HL-60 (cell line): Measurements from ENCODE around the gene SLC12A1.

ENCODE experiments used
- DNase-seq, 2 experiments: peaks; one replicate each; pipeline ENCODE4 v3.0.0-alpha.2; 2010 to 2020; ENCODE audit warnings: low read depth in 1 of 2, low spot score in 1 of 2
- H3K27ac ChIP-seq: fragments of 250-450 bp; sonication (Bioruptor Pico); replicated peaks from 2 replicates; pipeline ENCODE4 v1.5.1; 2020; ENCODE audit warnings: mild to moderate bottlenecking, moderate library complexity
- H3K27me3 ChIP-seq: fragments of 250-450 bp; sonication (Bioruptor Pico); 2 replicates; pipeline ENCODE4 v1.5.1; 2021; ENCODE audit warnings: mild to moderate bottlenecking, moderate library complexity; ENCODE audit not compliant: insufficient read depth, poor library complexity, severe bottlenecking
- H3K4me3 ChIP-seq: replicated peaks from 2 replicates; pipeline ENCODE4 v1.5.1; 2011; ENCODE audit warnings: mild to moderate bottlenecking, control low read depth, low read length; ENCODE audit not compliant: insufficient read depth
- GABPA ChIP-seq: IDR thresholded peaks from 2 replicates; pipeline ENCODE4 v1.6.1; 2012; ENCODE audit warnings: low read depth
- POLR2AphosphoS5 ChIP-seq: IDR thresholded peaks from 2 replicates; pipeline ENCODE4 v1.6.1; 2012; ENCODE audit warnings: low read depth
- SPI1 ChIP-seq: IDR thresholded peaks from 2 replicates; pipeline ENCODE4 v1.6.1; 2012; ENCODE audit warnings: low read depth, mild to moderate bottlenecking, borderline replicate concordance
- TF ChIP-seq, protein P1 (sequence below): IDR thresholded peaks from one replicate; pipeline ENCODE4 v1.5.1; 2011; ENCODE audit warnings: low read length, control low read depth, inconsistent platforms; ENCODE audit not compliant: insufficient read depth
- TF ChIP-seq, protein P2 (sequence below): IDR thresholded peaks from 2 replicates; pipeline ENCODE4 v1.6.1; 2012; ENCODE audit warnings: low read depth; ENCODE audit not compliant: insufficient replicate concordance

The SLC12A1 gene

DNA sequence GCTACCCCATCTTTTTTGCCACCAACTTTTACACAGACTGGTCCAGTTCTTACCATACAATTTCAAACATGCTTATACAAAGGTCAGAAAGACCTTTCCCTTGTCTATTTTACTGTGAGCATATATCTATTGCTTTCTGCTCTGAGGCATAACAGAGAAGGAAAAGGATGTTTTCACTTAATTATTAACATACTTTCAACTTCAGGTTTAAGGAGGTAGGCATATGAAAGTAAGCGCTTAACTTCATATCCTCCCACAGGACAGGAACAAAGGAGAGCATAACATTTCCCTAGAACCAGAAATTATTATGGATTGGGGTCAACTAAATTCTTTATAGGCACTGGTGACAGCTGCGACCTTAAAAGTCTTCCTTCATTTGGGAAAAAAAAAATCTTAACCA is 29.1 kb upstream of the SLC12A1 start:
- H3K27ac ChIP-seq: no peak overlapping the region
- no peak for TF ChIP-seq POLR2AphosphoS5
- TF ChIP-seq, protein P1, sequence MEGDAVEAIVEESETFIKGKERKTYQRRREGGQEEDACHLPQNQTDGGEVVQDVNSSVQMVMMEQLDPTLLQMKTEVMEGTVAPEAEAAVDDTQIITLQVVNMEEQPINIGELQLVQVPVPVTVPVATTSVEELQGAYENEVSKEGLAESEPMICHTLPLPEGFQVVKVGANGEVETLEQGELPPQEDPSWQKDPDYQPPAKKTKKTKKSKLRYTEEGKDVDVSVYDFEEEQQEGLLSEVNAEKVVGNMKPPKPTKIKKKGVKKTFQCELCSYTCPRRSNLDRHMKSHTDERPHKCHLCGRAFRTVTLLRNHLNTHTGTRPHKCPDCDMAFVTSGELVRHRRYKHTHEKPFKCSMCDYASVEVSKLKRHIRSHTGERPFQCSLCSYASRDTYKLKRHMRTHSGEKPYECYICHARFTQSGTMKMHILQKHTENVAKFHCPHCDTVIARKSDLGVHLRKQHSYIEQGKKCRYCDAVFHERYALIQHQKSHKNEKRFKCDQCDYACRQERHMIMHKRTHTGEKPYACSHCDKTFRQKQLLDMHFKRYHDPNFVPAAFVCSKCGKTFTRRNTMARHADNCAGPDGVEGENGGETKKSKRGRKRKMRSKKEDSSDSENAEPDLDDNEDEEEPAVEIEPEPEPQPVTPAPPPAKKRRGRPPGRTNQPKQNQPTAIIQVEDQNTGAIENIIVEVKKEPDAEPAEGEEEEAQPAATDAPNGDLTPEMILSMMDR: no peak
- TF ChIP-seq, protein P2, sequence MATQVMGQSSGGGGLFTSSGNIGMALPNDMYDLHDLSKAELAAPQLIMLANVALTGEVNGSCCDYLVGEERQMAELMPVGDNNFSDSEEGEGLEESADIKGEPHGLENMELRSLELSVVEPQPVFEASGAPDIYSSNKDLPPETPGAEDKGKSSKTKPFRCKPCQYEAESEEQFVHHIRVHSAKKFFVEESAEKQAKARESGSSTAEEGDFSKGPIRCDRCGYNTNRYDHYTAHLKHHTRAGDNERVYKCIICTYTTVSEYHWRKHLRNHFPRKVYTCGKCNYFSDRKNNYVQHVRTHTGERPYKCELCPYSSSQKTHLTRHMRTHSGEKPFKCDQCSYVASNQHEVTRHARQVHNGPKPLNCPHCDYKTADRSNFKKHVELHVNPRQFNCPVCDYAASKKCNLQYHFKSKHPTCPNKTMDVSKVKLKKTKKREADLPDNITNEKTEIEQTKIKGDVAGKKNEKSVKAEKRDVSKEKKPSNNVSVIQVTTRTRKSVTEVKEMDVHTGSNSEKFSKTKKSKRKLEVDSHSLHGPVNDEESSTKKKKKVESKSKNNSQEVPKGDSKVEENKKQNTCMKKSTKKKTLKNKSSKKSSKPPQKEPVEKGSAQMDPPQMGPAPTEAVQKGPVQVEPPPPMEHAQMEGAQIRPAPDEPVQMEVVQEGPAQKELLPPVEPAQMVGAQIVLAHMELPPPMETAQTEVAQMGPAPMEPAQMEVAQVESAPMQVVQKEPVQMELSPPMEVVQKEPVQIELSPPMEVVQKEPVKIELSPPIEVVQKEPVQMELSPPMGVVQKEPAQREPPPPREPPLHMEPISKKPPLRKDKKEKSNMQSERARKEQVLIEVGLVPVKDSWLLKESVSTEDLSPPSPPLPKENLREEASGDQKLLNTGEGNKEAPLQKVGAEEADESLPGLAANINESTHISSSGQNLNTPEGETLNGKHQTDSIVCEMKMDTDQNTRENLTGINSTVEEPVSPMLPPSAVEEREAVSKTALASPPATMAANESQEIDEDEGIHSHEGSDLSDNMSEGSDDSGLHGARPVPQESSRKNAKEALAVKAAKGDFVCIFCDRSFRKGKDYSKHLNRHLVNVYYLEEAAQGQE: no peak
- TF ChIP-seq SPI1: no peak
- TF ChIP-seq GABPA: no peak

DNA sequence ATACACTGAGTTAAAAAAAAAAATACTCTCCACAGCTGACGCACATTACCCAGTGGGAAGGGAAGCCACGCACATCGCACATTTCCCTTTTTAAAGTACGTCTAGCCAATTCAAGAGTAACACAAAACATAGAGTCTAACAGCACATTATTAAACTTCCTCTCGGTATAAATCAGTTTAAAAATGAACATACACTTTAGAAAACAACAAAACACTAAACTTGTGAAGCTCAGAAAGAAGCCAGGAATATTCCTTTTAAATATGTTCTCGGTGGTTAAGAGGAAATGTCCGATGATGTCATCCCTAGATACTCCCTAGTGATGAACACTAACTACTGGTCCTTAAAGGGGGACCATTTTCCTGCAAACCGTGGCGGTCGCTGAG is 28.7 kb upstream of the SLC12A1 start:
- TF ChIP-seq POLR2AphosphoS5: no peak
- TF ChIP-seq, protein P1: no peak
- no peak for TF ChIP-seq SPI1
- TF ChIP-seq GABPA: no peak
- TF ChIP-seq, protein P2: no peak
- DNase-seq: no peak
- no peak overlapping the region for H3K27ac ChIP-seq
- H3K27me3 ChIP-seq: peaks cover 28% of the 10 kb centered on the region
- peak overlapping the region; percentile 47 for H3K4me3 ChIP-seq

More for the DNA sequence above, 29.1 kb upstream of the SLC12A1 start:
- no peak overlapping the region for H3K4me3 ChIP-seq
- H3K27me3 ChIP-seq: peaks cover 28% of the 10 kb centered on the region
- DNase-seq: no peak

DNA sequence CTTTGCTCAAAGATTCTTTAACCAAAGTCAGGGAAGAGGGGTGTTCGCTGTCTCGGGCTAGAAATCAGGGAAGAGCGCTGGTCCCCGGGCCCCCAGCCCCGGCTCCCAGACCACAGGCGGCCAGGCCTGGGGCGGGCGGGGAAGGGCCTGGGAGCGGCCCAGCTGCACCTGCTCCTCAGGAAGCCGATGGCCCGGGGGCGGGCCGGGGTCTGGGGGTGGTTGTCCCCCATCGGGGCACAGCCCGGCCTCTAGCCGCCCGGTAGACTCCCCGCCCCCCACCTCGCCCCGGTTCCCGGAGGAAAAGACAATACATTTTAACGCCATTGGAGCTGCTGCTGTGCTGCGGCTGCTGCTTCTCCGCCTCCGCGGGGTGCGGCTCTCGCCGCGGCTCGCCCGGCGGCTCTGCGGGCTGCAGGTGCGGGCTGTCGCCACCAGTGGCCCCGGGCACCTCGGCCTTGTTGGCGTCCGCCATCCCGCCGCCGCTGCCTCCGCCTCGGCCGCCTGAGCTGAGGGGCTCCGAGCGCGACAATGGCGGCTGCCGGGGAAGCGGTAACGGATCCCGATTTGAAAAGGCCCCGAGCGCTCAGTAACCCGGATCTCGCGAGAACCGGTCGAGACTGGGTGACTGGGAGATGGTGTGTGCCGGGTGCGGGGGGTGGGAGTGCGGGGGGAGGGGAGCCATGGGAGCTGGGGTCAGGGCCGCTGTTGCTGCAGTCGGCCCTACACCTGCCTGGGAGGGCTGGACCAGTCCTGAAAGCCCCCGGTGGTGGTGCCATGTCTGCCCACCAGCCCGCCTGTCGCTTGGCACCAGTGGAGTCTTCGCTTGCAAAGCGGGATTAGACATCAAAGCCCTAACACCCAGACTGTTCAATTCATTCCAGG is 28.1 kb upstream of the SLC12A1 start, which contains the start of gene MYEF2:
MYEF2 (minus strand) TSS at position 530 of the 882 bp plus-strand sequence; CDS start at position 472, 58 bp downstream.
- DNase-seq: peak in 1 of 2 experiments; percentile 19
- TF ChIP-seq, protein P1: no peak
- TF ChIP-seq SPI1: no peak
- no peak for TF ChIP-seq POLR2AphosphoS5
- Histone ChIP-seq H3K27me3 (peaks cover 26% of the 10 kb centered on the region), H3K4me3 (peak within 1 kb of the TSS; percentile 47), H3K27ac (no peak within 1 kb of the TSS)

- DNase-seq: no peak
Observed at GRCh38 chr15:48178648-48178931, 27.5 kb upstream of the SLC12A1 start.

More at GRCh38 chr15:48178648-48178931, 27.5 kb upstream of the SLC12A1 start:
- no peak overlapping the region for H3K27ac ChIP-seq
- no peak overlapping the region for H3K4me3 ChIP-seq
- no peak for TF ChIP-seq GABPA
- TF ChIP-seq, protein P1: no peak
- TF ChIP-seq SPI1: no peak
- peaks cover 26% of the 10 kb centered on the region for H3K27me3 ChIP-seq
